Urinary bladder (tissue), 4 donors: ENCODE measurements around the gene C15orf61. TPM values are rescaled to one million over a fixed set of nuclear protein-coding genes. Genes with fewer than 3 reads are reported as not detected.

Experiments used
- DNase-seq: peaks from one replicate; pipeline ENCODE4 v3.0.0-alpha.2; 2015; ENCODE audit errors: extremely low spot score
- H3K27ac ChIP-seq: one replicate; pipeline ENCODE4 v1.5.1; 2013; ENCODE audit warnings: low read depth, mild to moderate bottlenecking, moderate library complexity
- H3K36me3 ChIP-seq: one replicate; pipeline ENCODE4 v1.6.1; 2013; ENCODE audit warnings: mild to moderate bottlenecking, moderate library complexity; ENCODE audit not compliant: insufficient read depth
- H3K4me1 ChIP-seq: one replicate; pipeline ENCODE4 v1.6.1; 2013; ENCODE audit warnings: mild to moderate bottlenecking, moderate library complexity; ENCODE audit not compliant: insufficient read depth
- H3K4me3 ChIP-seq: one replicate; pipeline ENCODE4 v1.5.1; 2013; ENCODE audit warnings: low read depth, low read length
- WGBS: extraction: QIAGEN DNeasy Blood & Tissue Kit; methylation state at CpG from one replicate; pipeline ENCODE4 v1.1.7; 2013; 5-methylcytosine and 5-hydroxymethylcytosine counted together
- polyA plus RNA-seq: library from polyadenylated mRNA; stranded (reverse); fragments of 200-250 nt; gene quantifications from one replicate; pipeline ENCODE4 v1.2.3, GENCODE V29; 2013
- total RNA-seq: library from RNA; depleted of rRNA; stranded (reverse); fragments of >200 nt; gene quantifications from one replicate; pipeline ENCODE4 v1.2.3, GENCODE V29; 2014
- donor health status: healthy with polysubstance abuse.
- donor health status: healthy.

C15orf61 gene
- total and polyA plus RNA-seq, 2 donors: 5.1 to 5.2 TPM

DNA sequence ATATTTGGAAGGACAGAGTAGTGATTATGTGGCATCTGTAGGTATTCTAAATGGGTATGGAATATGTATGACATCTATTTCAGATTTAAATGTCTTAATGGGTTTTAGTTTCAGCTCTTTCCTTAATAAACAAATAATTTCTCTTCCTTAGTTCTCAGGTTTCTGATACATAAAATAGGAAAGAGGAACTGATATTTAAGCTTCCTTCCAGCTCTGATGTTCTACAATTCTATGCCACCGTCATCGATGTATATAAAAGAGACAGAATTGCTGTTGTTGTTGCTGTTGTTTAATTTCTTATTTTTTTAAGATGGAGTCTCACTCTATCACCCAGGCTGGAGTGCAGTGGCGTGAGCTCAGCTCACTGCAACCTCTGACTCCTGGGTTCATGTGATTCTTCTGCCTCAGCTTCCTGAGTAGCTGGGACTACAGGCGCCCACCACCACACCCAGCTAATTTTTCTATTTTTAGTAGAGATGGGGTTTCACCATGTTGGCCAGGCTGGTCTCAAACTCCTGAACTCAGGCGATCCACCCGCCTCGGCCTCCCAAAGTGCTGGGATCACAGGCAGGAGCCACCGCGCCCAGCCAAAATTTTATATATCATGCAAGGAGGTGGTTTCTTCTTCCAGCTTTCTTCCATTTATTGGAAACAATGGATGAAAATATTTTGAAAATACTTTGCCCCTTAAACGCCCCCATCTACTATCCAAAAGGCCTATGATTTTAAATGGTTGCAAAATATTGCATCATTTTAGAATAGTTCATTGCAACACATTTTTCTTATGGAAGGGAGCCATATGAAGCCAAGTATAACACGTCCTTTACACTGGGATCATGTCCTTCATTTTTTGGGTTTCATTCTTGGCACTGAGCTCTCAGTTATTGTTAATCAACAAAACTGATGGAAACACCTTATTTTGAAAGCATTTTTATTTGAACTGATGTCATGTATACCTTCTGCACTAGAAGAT lies 13.9 kb upstream of the C15orf61 start:
- WGBS: 92% methylated on average over 11 of the region's 11 CpGs
- Histone ChIP-seq H3K4me1 (no peaks in the 10 kb centered on the region), H3K4me3 (no peak overlapping the region), H3K27ac (no peak overlapping the region), H3K36me3 (no peaks in the 10 kb centered on the region)
- no peak for DNase-seq

DNA sequence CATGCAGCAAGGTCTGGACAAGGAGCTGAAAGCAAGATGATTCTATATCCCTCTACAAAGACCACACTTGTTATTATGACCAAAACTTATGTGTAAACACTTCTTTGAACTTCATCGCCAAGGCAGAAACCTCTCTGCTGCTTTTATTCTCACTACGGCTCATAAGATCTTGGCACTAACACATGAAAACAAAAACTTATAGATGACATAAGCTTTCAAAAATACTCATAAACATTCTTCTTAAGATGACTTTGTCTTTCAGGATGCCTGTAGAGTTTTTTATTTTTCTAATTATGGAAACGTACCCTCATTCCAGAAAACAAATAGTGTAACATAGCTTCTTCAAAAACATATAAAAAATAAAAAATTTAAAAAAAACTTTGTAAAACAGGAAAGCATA lies 12.5 kb upstream of the C15orf61 start:
- 67% methylated on average over 3 of the region's 3 CpGs for WGBS
- Histone ChIP-seq H3K36me3 (no peaks in the 10 kb centered on the region), H3K4me3 (no peak overlapping the region), H3K27ac (no peak overlapping the region), H3K4me1 (no peaks in the 10 kb centered on the region)
- no peak for DNase-seq

DNA sequence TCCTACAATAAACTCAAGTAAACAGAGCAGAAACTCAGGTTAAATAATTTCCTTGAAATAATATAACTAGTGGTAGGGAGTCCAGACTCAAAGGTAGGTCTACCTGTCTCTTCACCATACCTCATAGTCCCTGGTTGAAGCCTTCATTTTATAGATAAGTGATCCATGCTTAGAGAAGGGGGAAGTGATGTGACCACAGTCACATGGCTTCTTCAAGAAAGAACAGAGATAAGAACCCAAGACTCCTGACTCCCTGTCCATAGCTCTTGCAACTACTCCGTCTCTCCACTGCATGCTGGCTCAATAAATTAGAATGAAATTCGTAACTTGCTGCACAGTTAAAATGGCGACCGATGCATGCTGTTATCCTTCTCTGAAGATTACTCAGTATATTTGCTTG lies 11.0 kb upstream of the C15orf61 start:
- no peaks in the 10 kb centered on the region for H3K36me3 ChIP-seq
- H3K27ac ChIP-seq: no peak overlapping the region
- 94% methylated on average over 4 of the region's 4 CpGs for WGBS

DNA sequence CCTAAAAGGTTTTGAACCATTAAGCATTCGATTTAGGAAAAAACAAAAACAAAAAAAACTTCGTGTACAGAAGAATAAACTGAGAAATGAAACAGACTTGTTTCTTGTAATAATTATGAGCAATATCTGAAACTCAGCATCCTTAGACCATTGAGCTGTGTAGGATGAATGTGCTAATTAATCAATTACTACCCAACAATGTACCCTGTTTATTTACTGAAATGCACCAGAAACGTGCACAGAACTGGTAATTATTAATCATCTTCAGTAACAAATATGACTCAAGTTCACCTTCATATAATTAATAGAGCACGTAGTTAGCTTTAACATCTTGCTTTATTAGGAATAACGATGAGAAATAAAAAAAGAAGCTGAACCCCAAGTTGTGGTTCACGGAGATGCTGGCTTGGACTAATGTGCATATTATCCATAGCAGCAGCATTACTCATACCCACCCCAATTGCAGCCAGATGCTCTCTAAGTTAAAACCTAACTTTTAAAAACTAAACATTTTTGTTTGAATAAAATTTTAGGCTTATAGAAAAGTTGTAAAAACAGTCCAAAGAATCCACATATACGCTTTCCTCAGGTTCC lies 10.2 kb upstream of the C15orf61 start:
- no peaks in the 10 kb centered on the region for H3K36me3 ChIP-seq
- H3K4me1 ChIP-seq: no peaks in the 10 kb centered on the region
- H3K4me3 ChIP-seq: no peak overlapping the region
- no peak for DNase-seq
- 80% methylated on average over 7 of the region's 7 CpGs for WGBS
- H3K27ac ChIP-seq: no peak overlapping the region

More for the DNA sequence above, 11.0 kb upstream of the C15orf61 start:
- no peaks in the 10 kb centered on the region for H3K4me1 ChIP-seq
- no peak for DNase-seq
- no peak overlapping the region for H3K4me3 ChIP-seq

DNA sequence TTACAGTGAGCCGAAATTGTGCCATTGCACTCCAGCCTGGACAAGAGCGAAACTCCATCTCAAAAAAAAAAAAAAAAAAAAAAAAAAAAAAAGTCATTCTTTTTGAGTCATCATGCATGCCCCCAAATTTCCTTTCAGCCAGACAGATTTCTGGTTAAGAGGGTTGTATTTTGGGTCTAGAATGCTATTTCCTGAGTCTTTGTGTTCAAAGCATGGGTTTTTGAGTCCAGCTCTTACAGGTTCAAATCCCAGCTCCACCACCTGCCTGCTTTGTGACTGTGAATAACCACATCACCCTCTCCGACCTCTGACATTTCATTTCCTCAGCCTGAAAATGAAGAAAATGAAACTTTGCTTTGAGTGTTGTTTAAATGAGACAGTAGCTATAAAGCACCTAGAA lies 9.3 kb upstream of the C15orf61 start:
- H3K4me3 ChIP-seq: no peak overlapping the region
- no peaks in the 10 kb centered on the region for H3K4me1 ChIP-seq
- H3K27ac ChIP-seq: no peak overlapping the region
- 99% methylated on average over 3 of the region's 3 CpGs for WGBS
- no peaks in the 10 kb centered on the region for H3K36me3 ChIP-seq
- DNase-seq: no peak

DNA sequence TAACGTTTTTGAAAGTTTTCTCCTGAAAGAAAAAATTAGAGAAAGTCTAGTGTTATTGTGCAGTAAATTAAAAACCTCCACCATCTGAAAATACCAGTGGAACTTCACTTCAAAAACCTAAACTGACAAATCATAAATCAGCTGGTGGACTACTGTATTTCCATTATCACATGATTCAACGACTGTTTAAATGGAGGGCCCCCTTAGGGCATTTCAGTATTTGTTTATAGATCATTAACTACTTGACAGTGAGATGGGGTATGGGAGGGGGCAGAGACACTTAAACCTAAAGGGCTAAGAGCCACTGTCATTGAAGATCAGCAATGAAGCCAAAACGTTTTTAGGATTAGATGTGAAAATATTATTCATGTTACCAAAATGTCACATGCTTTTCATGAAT lies 8.8 kb upstream of the C15orf61 start:
- Histone ChIP-seq H3K36me3 (no peaks in the 10 kb centered on the region), H3K27ac (no peak overlapping the region), H3K4me3 (no peak overlapping the region), H3K4me1 (no peaks in the 10 kb centered on the region)
- no peak for DNase-seq
- WGBS: 31% methylated on average over 3 of the region's 3 CpGs

DNA sequence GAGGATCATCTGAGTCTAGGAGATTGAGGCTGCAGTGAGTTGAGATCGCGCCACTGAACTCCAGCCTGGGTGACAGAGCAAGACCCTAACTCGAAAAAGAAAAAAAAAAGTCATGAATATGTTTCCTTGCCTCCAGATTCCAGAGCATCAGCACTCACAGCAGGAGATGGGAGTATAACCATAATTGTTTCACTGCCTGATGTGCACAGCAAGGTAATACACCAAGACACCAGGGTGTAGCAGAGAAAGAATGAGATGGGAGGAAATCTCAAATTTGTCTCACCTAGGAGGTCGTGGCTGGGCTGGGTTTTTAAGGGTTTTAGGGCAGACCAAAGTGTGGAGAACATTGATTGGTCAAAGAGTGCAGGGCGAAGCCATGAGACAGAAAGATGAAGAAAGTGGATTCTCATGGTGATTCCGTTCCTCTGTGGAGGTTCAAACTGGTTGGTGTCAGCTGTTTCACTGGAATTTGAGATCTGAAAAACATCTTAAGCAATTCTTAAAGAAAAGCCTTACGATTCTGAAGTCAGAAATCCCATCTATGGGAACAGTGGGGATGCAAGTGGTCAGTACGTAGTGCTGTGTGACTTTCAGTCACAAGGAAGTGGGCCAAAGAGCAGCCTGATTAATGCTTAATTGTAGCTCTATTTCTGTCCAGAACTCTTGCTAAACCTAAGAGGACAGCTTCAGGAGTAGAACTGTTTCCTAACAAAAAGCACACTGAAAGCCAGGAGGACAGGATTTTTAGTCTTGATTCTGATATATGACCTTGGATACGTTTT lies 7.8 kb upstream of the C15orf61 start:
- no peak for DNase-seq
- no peak overlapping the region for H3K4me3 ChIP-seq
- no peak overlapping the region for H3K27ac ChIP-seq
- H3K36me3 ChIP-seq: no peaks in the 10 kb centered on the region
- H3K4me1 ChIP-seq: no peaks in the 10 kb centered on the region
- WGBS: 83% methylated on average over 9 of the region's 9 CpGs

DNA sequence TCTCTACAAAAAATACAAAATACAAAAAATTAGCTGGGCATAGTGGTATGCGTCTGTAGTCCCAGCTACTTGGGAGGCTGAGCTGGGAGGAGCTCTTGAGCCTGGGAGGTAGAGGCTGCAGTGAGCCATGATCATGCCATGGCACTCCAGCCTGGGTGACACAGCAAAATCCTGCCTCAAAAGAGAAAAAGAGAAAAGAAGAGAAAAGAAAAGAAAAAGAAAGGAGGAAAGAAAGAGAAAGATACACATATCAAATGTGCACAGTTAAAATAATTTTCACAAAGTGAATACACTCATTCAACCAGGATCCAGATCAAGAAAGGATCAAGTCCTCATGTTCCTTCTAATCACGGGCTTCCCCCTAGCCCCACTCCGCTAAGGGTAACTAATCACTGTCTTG lies 5.8 kb upstream of the C15orf61 start:
- H3K4me3 ChIP-seq: no peak overlapping the region
- no peak for DNase-seq
- H3K4me1 ChIP-seq: no peaks in the 10 kb centered on the region
- no peaks in the 10 kb centered on the region for H3K36me3 ChIP-seq
- WGBS: 95% methylated on average over 3 of the region's 3 CpGs
- H3K27ac ChIP-seq: no peak overlapping the region

DNA sequence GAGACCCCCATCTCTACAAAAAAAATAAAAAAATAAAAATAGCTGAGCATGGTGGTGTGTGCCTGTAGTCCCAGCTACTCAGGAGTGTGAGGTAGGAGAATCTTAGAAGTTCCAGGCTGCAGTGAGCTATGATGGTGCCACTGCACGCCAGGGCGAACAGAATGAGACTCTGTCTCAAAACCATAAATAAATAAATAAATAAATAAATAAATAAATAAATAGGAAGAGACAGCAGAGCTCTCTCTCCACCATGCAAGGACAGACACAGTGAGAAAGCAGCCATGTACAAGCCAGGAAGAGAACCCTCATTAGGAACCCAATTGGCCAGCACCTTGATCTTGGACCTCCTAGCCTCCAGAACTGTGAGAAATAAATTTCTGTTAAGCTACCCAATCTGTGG lies 5.4 kb upstream of the C15orf61 start:
- H3K36me3 ChIP-seq: no peaks in the 10 kb centered on the region
- H3K4me1 ChIP-seq: no peaks in the 10 kb centered on the region
- no peak overlapping the region for H3K4me3 ChIP-seq
- whole genome bisulfite sequencing: 95% methylated on average over 2 of the region's 2 CpGs
- DNase-seq: no peak
- no peak overlapping the region for H3K27ac ChIP-seq

DNA sequence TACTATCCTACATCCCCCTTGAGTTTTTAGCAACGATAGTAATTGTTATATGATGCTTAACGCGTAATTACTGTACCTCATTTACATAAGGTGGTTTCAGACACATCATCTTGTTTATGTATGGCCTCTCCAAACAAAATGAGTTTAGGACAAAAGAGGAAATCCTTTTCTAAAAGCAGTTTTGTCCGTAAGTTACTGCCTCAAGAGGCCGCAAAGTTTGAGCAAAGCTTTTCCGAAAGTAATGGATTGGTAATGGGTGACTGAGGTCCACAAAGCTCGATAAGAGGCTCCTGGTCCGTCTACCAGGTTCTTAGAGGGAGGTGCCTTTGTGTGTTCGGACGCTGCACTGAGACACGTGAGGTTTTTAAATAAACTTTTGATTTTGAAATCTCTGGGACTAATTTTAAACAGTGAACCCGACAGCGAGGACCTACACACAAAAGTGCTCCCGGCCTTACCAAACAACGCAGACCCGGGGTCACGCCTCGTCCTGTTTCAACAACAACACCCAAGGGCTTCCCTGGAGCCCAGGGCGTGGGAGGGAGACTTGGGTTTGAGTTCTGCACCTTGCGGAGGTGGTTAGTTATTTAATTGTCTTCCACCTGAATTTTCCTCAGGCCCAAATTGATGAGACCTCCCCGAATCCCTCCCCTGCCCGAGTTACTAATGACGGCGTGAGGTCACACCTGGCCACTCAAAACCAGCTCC lies 456 bp upstream of the C15orf61 start:
- Histone ChIP-seq H3K4me1 (no peaks in the 10 kb centered on the region), H3K4me3 (peak overlapping the region; percentile 88), H3K36me3 (no peaks in the 10 kb centered on the region), H3K27ac (peak overlapping the region; percentile 97)
- WGBS: 22% methylated on average over 24 of the region's 24 CpGs
- DNase-seq: no peak

DNA sequence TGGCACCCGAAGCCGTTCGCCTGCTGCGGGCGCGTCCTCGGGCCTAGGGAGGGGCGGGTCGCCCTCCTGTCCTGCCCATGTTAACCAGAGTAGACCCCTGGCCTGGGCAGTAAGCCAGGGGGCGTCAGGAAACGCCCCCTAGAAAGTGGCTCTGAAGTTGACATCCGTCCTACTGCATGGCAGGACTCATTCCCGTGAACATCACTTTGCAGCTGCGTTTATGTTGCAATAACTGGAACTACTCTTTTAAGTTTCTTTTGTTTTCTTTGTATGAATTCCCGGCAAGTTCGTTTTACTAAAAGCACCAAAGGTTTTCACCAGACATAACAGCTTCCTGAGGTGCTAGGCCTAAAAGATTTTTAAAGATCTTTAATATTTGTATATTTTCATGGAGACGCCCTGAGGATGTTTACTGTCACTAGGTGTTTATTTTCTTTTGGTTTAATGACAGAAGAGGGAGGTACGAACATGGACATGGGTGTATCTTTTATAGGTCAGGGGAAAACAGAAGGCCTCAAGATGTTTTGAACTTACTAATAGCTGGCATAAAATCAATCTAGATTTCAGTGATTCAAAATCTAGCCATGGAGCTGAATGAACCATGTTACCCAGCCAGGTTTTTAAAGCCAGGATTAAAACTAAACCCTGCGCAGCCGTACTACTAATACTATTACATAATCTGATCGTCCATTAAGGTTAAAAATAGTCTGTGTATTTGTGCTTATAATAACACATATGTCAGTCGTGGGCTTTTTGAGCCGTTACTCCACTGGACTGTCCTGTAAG lies 1.0 kb downstream of the C15orf61 start:
- Histone ChIP-seq H3K4me3 (peak overlapping the region; percentile 88), H3K4me1 (no peaks in the 10 kb centered on the region), H3K36me3 (peaks cover 2% of the 10 kb centered on the region), H3K27ac (peak overlapping the region; percentile 97)
- DNase-seq: no peak
- 1% methylated on average over 23 of the region's 23 CpGs for WGBS

DNA sequence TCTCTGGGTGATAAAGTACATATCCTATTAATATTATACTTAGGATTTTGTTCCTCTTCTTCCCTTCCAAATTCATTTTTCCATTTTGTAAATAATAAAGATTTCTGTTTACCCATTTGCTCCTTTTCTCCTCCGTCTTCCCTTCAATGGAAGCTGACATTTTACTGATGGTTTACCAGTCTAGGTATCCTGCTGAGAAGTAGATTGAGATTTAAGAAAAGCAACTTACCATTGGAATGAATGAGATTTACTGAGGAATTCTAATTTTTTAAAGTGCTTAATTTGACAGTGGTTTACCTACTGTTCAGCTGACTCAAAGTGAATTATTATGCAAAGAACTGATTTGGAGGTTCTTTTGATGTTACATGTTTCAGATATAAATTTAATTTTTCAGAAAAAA lies 2.4 kb downstream of the C15orf61 start:
- H3K4me3 ChIP-seq: no peak overlapping the region
- no peak overlapping the region for H3K27ac ChIP-seq
- H3K36me3 ChIP-seq: peaks cover 2% of the 10 kb centered on the region
- no peaks in the 10 kb centered on the region for H3K4me1 ChIP-seq
- WGBS: 80% methylated on average over 1 of the region's 1 CpG
- no peak for DNase-seq

DNA sequence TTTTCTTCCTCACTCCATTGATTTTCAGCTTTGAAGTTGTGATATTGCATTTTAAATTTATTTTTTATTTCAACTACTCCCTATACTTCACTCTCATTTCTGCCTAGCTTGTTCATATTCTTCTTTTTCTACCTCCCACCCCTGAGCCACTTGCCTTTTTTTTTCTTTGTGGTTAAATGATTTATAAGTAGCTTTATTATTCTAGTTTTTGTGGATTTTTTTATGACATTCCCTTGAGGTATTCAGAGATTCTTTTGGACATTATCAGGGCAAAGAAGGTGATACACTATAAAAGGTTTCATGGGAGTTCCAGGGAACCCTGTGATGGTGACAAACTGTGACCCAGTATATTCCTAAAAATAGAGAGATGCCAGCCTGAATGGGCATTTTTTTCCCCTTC lies 3.3 kb downstream of the C15orf61 start:
- no peak for DNase-seq
- no peak overlapping the region for H3K27ac ChIP-seq
- no peak overlapping the region for H3K4me3 ChIP-seq
- peaks cover 2% of the 10 kb centered on the region for H3K36me3 ChIP-seq
- H3K4me1 ChIP-seq: no peaks in the 10 kb centered on the region
